HCT116 (cell line): ENCODE results near the gene NOL4L. TPM values are rescaled to one million over a fixed set of nuclear protein-coding genes. Genes with fewer than 3 reads are reported as not detected.

Source experiments
- ATAC-seq: fragments of 200-7000 bp; cut with Tn5 transposase; 2 replicates; pipeline ENCODE4 v1.9.1; 2020; ENCODE audit warnings: mild to moderate bottlenecking, moderate library complexity
- BruUV-seq: library from RNA; stranded (reverse); fragments of 400-500 nt; replicated peaks from 2 replicates; lab custom pipeline; 2021; lab: Mats Ljungman, UMichigan
- CTCF ChIA-PET: fragments of 300-600 bp; sonication (Branson Sonifier 250); formaldehyde crosslinking; loops from one replicate; lab custom pipeline; 2021; ENCODE audit warnings: antibody characterized with exemption; lab: Charles Lee
- POLR2A ChIA-PET: fragments of 300-600, 350-600 bp; sonication (Branson Sonifier 250); formaldehyde crosslinking; loops from one replicate; lab custom pipeline; 2021; ENCODE audit warnings: antibody characterized with exemption; lab: Charles Lee
- RAD21 ChIA-PET, 2 experiments: fragments of 300-600 bp; sonication (Branson Sonifier 250); formaldehyde crosslinking; loops; one replicate each; lab custom pipeline; 2023; ENCODE audit warnings: low total read pairs in 2 of 2; ENCODE audit not compliant: uncharacterized antibody in 2 of 2, unreplicated experiment in 2 of 2, low non-redundant PET in 1 of 2; lab: Charles Lee
- DNase-seq: peaks from one replicate; pipeline ENCODE4 v3.0.0-alpha.2; 2010; ENCODE audit warnings: low read depth, low spot score
- H2AFZ ChIP-seq: fragments of 200-600 bp; shearing (Covaris generic), sonication (generic); 2 replicates; pipeline ENCODE4 v1.6.1; 2017; ENCODE audit warnings: low read depth, mixed run types, mixed read lengths, antibody characterized with exemption, low read length; ENCODE audit not compliant: poor library complexity, severe bottlenecking
- H3K27ac ChIP-seq: 2 replicates; pipeline ENCODE4 v1.5.1; 2012; ENCODE audit warnings: low read depth, low read length
- H3K27me3 ChIP-seq: fragments of 200-600 bp; sonication (generic); 2 replicates; pipeline ENCODE4 v1.6.1; 2016; ENCODE audit warnings: mixed run types, low read length, mixed read lengths; ENCODE audit not compliant: insufficient read depth
- H3K36me3 ChIP-seq, 2 experiments: fragments of 200-500 bp in 1 of 2; fragments of 200-600 bp in 1 of 2; sonication (Bioruptor generic) in 1 of 2; sonication (generic) in 1 of 2; 2 replicates each; pipeline versions ENCODE4 v1.5.1 to v1.6.1; 2014 to 2016; ENCODE audit warnings: low read length in 2 of 2, inconsistent platforms in 1 of 2, mixed read lengths in 1 of 2, mixed run types in 1 of 2; ENCODE audit not compliant: insufficient read depth in 2 of 2, control insufficient read depth in 1 of 2
- H3K4me1 ChIP-seq, 2 experiments: fragments of 200-600 bp in 1 of 2; sonication (generic) in 1 of 2; 2 replicates each; pipeline versions ENCODE4 v1.5.1 to v1.6.1; 2012 to 2017; ENCODE audit warnings: low read length in 2 of 2, inconsistent platforms in 1 of 2, mild to moderate bottlenecking in 1 of 2, mixed read lengths in 1 of 2, mixed run types in 1 of 2, moderate library complexity in 1 of 2; ENCODE audit not compliant: insufficient read depth in 2 of 2, control insufficient read depth in 1 of 2
- H3K4me2 ChIP-seq: fragments of 200-600 bp; sonication (generic); 2 replicates; pipeline ENCODE4 v1.6.1; 2017; ENCODE audit warnings: mixed run types, low read length, mixed read lengths
- H3K4me3 ChIP-seq, 2 experiments: fragments of 200-600 bp in 1 of 2; sonication (generic) in 1 of 2; replicated peaks in 1 of 2; 2 replicates each; pipeline ENCODE4 v1.5.1; 2011 to 2016; ENCODE audit warnings: low read length in 2 of 2, control low read depth in 1 of 2, low read depth in 1 of 2, mild to moderate bottlenecking in 1 of 2, mixed read lengths in 1 of 2, mixed run types in 1 of 2
- H3K79me2 ChIP-seq: fragments of 200-600 bp; sonication (generic); 2 replicates; pipeline ENCODE4 v1.6.1; 2017; ENCODE audit warnings: mild to moderate bottlenecking, mixed run types, low read length, moderate library complexity, mixed read lengths; ENCODE audit not compliant: insufficient read depth
- H3K9ac ChIP-seq: fragments of 200-600 bp; sonication (generic); 2 replicates; pipeline ENCODE4 v1.6.1; 2016; ENCODE audit warnings: low read length, mixed read lengths
- H3K9me2 ChIP-seq: fragments of 200-600 bp; sonication (generic), shearing (Covaris generic); 2 replicates; pipeline ENCODE4 v1.6.1; 2017; ENCODE audit warnings: mixed run types, mild to moderate bottlenecking, moderate library complexity; ENCODE audit not compliant: insufficient read depth
- H3K9me3 ChIP-seq, 2 experiments: fragments of 200-500 bp in 1 of 2; fragments of 200-600 bp in 1 of 2; sonication (Bioruptor generic) in 1 of 2; sonication (generic) in 1 of 2; 2 replicates each; pipeline ENCODE4 v1.6.1; 2014 to 2017; ENCODE audit warnings: low read length in 2 of 2, mixed read lengths in 2 of 2, inconsistent platforms in 1 of 2, low read depth in 1 of 2, mild to moderate bottlenecking in 1 of 2, mixed run types in 1 of 2, moderate library complexity in 1 of 2; ENCODE audit not compliant: control insufficient read depth in 1 of 2, insufficient read depth in 1 of 2
- H4K20me1 ChIP-seq: fragments of 200-600 bp; sonication (generic), shearing (Covaris generic); 2 replicates; pipeline ENCODE4 v1.6.1; 2017; ENCODE audit warnings: mixed run types, mild to moderate bottlenecking, moderate library complexity; ENCODE audit not compliant: insufficient read depth
- ELF1 ChIP-seq: IDR thresholded peaks from 2 replicates; pipeline ENCODE4 v1.6.1; 2012; ENCODE audit warnings: low read depth, borderline replicate concordance
- FOSL1 ChIP-seq: IDR thresholded peaks from 2 replicates; pipeline ENCODE4 v1.6.1; 2012; ENCODE audit warnings: low read depth
- intact Hi-C: fragments of 100-400 bp; cut with micrococcal nuclease; formaldehyde crosslinking; loops from 2 replicates; pipeline ENCODE4 v1.10.0; 2022
- total RNA-seq: library from RNA; stranded (reverse); gene quantifications from one replicate; pipeline ENCODE4 v1.2.1, GENCODE V29; 2021; ENCODE audit not compliant: unreplicated experiment
- TF ChIP-seq, protein P1 (sequence below), 3 experiments: fragments of 200-600 bp in 1 of 3; sonication (generic) in 1 of 3; IDR thresholded peaks in 2 of 3; conservative IDR thresholded peaks in 1 of 3; 2 replicates each; pipeline ENCODE4 v1.5.1; 2012 to 2017; ENCODE audit warnings: low read depth in 2 of 3, low read length in 2 of 3, antibody characterized with exemption in 1 of 3, borderline replicate concordance in 1 of 3, control low read depth in 1 of 3, mild to moderate bottlenecking in 1 of 3, mixed read lengths in 1 of 3, mixed run types in 1 of 3, moderate library complexity in 1 of 3; ENCODE audit not compliant: insufficient read depth in 1 of 3

Gene NOL4L
- total RNA-seq, 1 experiment from 2014 or later = 5.9 TPM

DNA sequence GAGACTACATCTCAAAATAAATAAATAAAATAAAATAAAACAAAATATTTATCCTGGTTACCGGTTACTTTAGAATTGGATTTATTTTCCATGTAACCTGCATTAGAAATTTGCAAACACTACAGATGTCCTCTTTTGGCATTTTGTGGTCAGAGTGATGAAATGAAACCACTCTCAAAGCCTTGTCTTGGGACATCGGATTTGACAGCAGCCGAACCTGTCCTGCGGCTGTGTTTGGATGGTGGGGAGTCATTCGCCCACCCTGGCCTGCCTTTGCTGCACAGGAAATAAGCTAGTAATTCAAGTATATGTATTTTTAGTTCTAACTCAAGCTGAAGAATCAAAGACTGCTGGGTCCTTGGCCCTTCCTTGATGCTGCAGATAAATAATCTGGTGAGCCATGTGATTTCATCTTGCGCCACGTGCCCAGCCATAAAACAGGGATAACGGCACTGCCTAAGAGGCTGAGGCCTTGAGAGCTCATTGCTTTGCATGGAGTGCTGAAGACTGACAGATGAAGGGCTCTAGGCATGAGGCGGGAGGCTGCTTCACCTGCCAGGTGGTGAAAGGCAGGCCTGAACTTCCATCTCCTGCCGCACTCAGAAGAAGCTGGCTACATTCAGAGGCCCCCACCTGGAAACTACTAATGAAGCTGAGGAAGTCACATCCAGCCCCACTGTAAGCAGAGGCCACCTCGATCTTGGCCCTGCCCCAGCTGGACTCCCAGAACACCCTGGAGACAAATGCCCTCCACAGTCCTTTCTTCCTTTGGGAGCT lies 76.9 kb downstream of the NOL4L start (continued):
- TF ChIP-seq, protein P1, sequence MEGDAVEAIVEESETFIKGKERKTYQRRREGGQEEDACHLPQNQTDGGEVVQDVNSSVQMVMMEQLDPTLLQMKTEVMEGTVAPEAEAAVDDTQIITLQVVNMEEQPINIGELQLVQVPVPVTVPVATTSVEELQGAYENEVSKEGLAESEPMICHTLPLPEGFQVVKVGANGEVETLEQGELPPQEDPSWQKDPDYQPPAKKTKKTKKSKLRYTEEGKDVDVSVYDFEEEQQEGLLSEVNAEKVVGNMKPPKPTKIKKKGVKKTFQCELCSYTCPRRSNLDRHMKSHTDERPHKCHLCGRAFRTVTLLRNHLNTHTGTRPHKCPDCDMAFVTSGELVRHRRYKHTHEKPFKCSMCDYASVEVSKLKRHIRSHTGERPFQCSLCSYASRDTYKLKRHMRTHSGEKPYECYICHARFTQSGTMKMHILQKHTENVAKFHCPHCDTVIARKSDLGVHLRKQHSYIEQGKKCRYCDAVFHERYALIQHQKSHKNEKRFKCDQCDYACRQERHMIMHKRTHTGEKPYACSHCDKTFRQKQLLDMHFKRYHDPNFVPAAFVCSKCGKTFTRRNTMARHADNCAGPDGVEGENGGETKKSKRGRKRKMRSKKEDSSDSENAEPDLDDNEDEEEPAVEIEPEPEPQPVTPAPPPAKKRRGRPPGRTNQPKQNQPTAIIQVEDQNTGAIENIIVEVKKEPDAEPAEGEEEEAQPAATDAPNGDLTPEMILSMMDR (IDR thresholded peaks at IDR 0.05 in 2 of 3, conservative IDR thresholded peaks at IDR 0.05 in 1 of 3; ENCODE audit: borderline replicate concordance in 1 of 3, insufficient read depth in 1 of 3, low read depth in 2 of 3, low read length in 2 of 3) = no peak
- no peak for TF ChIP-seq FOSL1
- TF ChIP-seq, all 23 proteins: peak for 0

DNA sequence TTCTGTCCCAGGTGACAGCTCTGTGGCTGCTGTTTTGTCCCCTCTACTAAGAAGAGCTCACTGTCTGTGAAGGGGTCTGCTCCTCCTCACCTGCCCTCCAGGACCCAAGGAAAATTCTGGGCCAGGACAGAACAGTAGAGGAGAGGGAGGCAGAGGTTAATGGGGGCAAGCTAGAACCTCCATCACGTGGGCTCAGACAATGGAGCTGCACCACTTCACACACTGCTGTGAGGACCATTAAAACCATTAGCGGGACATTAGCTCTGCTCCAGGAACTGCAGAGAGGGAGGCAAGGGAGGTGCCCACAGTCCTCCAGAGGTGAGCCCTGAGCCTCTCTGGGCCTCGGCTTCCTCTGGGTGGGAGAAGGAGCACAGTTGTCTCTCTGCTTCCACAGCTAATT lies 78.4 kb downstream of the NOL4L start:
- no peak overlapping the region for H3K4me2 ChIP-seq
- no peaks in the 10 kb centered on the region for H3K27me3 ChIP-seq
- RAD21 ChIA-PET = no interaction called here
- H3K4me1 ChIP-seq = no peaks in the 10 kb centered on the region
- no peak overlapping the region for H3K4me3 ChIP-seq
- no peaks in the 10 kb centered on the region for H3K36me3 ChIP-seq
- no TSS peak for BruUV-seq
- POLR2A ChIA-PET = no interaction called here
- H4K20me1 ChIP-seq = no peaks in the 10 kb centered on the region
- ATAC-seq = no peak
- TF ChIP-seq ELF1 = no peak
- no peak overlapping the region for H3K27ac ChIP-seq
- H3K9me2 ChIP-seq = no peaks in the 10 kb centered on the region
- no peaks in the 10 kb centered on the region for H3K79me2 ChIP-seq
- DNase-seq = no peak
- H2AFZ ChIP-seq = no peak overlapping the region
- intact Hi-C loops = no loop called here
- CTCF ChIA-PET = no interaction called here
- H3K9me3 ChIP-seq = no peaks in the 10 kb centered on the region
- H3K9ac ChIP-seq = no peak overlapping the region
